GM12878 (cell line): Measurements from ENCODE around the gene TMEM132D.

Source experiments
- CBX5 ChIP-seq: sonication (generic); IDR thresholded peaks from 2 replicates; pipeline ENCODE4 v1.6.1; 2016; ENCODE audit warnings: low read depth, moderate library complexity, mild to moderate bottlenecking, inconsistent platforms
- ZZZ3 ChIP-seq: IDR thresholded peaks from 2 replicates; pipeline ENCODE4 v1.6.1; 2011; ENCODE audit warnings: low read depth; ENCODE audit not compliant: control insufficient read depth, insufficient read length
- TF ChIP-seq, protein P1 (sequence below), 3 experiments: IDR thresholded peaks in 2 of 3; conservative IDR thresholded peaks in 1 of 3; 2 replicates each; pipeline ENCODE4 v1.5.1; 2011; ENCODE audit warnings: low read depth in 3 of 3, low read length in 3 of 3, mild to moderate bottlenecking in 3 of 3, control low read depth in 2 of 3, moderate library complexity in 2 of 3, inconsistent platforms in 1 of 3, mixed read lengths in 1 of 3; ENCODE audit not compliant: control insufficient read depth in 2 of 3, insufficient read depth in 1 of 3; ENCODE audit errors: extremely low read depth in 1 of 3
- TF ChIP-seq, protein P2 (sequence below): fragments of 450-650 bp; IDR thresholded peaks from 2 replicates; pipeline ENCODE4 v1.6.1; 2017; ENCODE audit warnings: mild to moderate bottlenecking, moderate library complexity

DNA sequence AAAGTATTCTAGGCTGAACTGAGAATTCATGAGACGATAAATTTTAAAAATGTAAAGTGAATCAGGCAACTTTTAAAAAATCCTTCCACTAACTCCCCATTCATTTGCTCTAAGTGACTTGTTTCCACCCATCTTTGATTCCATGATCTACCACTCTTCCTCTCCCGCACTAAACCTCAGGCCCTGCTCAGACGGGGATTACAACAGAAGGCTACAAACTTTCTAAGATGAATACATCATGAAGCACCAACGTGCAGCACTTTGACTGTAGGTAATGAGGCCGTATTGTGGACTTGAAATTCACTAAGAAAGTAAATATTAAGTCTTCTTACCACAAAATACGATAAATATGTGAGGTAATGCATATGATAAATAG, 30.0 kb downstream of the TMEM132D start:
- TF ChIP-seq, protein P1, sequence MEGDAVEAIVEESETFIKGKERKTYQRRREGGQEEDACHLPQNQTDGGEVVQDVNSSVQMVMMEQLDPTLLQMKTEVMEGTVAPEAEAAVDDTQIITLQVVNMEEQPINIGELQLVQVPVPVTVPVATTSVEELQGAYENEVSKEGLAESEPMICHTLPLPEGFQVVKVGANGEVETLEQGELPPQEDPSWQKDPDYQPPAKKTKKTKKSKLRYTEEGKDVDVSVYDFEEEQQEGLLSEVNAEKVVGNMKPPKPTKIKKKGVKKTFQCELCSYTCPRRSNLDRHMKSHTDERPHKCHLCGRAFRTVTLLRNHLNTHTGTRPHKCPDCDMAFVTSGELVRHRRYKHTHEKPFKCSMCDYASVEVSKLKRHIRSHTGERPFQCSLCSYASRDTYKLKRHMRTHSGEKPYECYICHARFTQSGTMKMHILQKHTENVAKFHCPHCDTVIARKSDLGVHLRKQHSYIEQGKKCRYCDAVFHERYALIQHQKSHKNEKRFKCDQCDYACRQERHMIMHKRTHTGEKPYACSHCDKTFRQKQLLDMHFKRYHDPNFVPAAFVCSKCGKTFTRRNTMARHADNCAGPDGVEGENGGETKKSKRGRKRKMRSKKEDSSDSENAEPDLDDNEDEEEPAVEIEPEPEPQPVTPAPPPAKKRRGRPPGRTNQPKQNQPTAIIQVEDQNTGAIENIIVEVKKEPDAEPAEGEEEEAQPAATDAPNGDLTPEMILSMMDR (IDR thresholded peaks at IDR 0.05 in 2 of 3, conservative IDR thresholded peaks at IDR 0.05 in 1 of 3; ENCODE audit: control insufficient read depth in 2 of 3, extremely low read depth in 1 of 3, insufficient read depth in 1 of 3, low read depth in 3 of 3, low read length in 3 of 3) = no peak
- TF ChIP-seq, protein P2, sequence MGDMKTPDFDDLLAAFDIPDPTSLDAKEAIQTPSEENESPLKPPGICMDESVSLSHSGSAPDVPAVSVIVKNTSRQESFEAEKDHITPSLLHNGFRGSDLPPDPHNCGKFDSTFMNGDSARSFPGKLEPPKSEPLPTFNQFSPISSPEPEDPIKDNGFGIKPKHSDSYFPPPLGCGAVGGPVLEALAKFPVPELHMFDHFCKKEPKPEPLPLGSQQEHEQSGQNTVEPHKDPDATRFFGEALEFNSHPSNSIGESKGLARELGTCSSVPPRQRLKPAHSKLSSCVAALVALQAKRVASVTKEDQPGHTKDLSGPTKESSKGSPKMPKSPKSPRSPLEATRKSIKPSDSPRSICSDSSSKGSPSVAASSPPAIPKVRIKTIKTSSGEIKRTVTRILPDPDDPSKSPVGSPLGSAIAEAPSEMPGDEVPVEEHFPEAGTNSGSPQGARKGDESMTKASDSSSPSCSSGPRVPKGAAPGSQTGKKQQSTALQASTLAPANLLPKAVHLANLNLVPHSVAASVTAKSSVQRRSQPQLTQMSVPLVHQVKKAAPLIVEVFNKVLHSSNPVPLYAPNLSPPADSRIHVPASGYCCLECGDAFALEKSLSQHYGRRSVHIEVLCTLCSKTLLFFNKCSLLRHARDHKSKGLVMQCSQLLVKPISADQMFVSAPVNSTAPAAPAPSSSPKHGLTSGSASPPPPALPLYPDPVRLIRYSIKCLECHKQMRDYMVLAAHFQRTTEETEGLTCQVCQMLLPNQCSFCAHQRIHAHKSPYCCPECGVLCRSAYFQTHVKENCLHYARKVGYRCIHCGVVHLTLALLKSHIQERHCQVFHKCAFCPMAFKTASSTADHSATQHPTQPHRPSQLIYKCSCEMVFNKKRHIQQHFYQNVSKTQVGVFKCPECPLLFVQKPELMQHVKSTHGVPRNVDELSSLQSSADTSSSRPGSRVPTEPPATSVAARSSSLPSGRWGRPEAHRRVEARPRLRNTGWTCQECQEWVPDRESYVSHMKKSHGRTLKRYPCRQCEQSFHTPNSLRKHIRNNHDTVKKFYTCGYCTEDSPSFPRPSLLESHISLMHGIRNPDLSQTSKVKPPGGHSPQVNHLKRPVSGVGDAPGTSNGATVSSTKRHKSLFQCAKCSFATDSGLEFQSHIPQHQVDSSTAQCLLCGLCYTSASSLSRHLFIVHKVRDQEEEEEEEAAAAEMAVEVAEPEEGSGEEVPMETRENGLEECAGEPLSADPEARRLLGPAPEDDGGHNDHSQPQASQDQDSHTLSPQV = no peak
- no peak for TF ChIP-seq CBX5
- TF ChIP-seq ZZZ3 = no peak
